Measurements from ENCODE around the gene TMEM163. TPM values are rescaled to one million over a fixed set of nuclear protein-coding genes. Genes with fewer than 3 reads are reported as not detected.

The TMEM163 gene
- total and polyA plus RNA-seq, 8 donors = 14.8 to 30.5 (median 20.5) TPM

- TF ChIP-seq CTCF (IDR thresholded peaks at IDR 0.05) = no peak
- Histone ChIP-seq H3K4me3 (no peak overlapping the region), H3K27ac (no peak overlapping the region), H3K36me3 (no peaks in the 10 kb centered on the region), H3K27me3 (no peaks in the 10 kb centered on the region), H3K4me1 (no peaks in the 10 kb centered on the region), H3K9me3 (no peaks in the 10 kb centered on the region)
- DNase-seq = no peak
- intact Hi-C loops (cut with DNase I) = no loop called here
- FAIRE-seq = no peak
- ATAC-seq = no peak
- WGBS, 2 donors = 90 to 92% methylated on average over 13 of the region's 13 CpGs
Measured at GRCh38 chr2:134550566-134551164, 168.1 kb downstream of the TMEM163 start.

GRCh38 chr2:134549104-134549503, 169.7 kb downstream of the TMEM163 start:
- no peak for TF ChIP-seq CTCF (IDR thresholded peaks at IDR 0.05)
- WGBS, 2 donors = 87 to 90% methylated on average over 3 of the region's 3 CpGs
- Histone ChIP-seq H3K36me3 (no peaks in the 10 kb centered on the region), H3K4me3 (no peak overlapping the region), H3K4me1 (no peaks in the 10 kb centered on the region), H3K9me3 (no peaks in the 10 kb centered on the region), H3K27me3 (no peaks in the 10 kb centered on the region), H3K27ac (no peak overlapping the region)
- DNase-seq = no peak
- no peak for FAIRE-seq
- intact Hi-C loops (cut with DNase I) = no loop called here
- ATAC-seq = peak in 2 of 4 donors; percentile 17 to 46

GRCh38 chr2:134540990-134541389, 177.8 kb downstream of the TMEM163 start:
- ATAC-seq (peak in 2 of 4 donors; percentile 46 to 57), FAIRE-seq (no peak), DNase-seq (no peak)
- intact Hi-C loops (cut with DNase I) = no loop called here
- TF ChIP-seq CTCF (IDR thresholded peaks at IDR 0.05) = no peak
- H3K36me3 ChIP-seq = no peaks in the 10 kb centered on the region
- H3K27me3 ChIP-seq = no peaks in the 10 kb centered on the region
- H3K9me3 ChIP-seq = no peaks in the 10 kb centered on the region
- no peak overlapping the region for H3K4me3 ChIP-seq
- H3K4me1 ChIP-seq = no peaks in the 10 kb centered on the region
- H3K27ac ChIP-seq = no peak overlapping the region

- 86 to 93% methylated on average over 5 of the region's 5 CpGs for WGBS, 2 donors
- DNase-seq (no peak), FAIRE-seq (no peak), ATAC-seq (no peak)
- H3K27ac ChIP-seq = no peak overlapping the region
- TF ChIP-seq CTCF (IDR thresholded peaks at IDR 0.05) = no peak
- no peaks in the 10 kb centered on the region for H3K36me3 ChIP-seq
- H3K4me3 ChIP-seq = no peak overlapping the region
- H3K4me1 ChIP-seq = no peaks in the 10 kb centered on the region
- intact Hi-C loops (cut with DNase I) = no loop called here
- H3K27me3 ChIP-seq = no peaks in the 10 kb centered on the region
- no peaks in the 10 kb centered on the region for H3K9me3 ChIP-seq
Measured at GRCh38 chr2:134539981-134540380, 178.8 kb downstream of the TMEM163 start.

GRCh38 chr2:134537702-134538101, 181.1 kb downstream of the TMEM163 start:
- 66 to 80% methylated on average over 4 of the region's 4 CpGs for WGBS, 2 donors
- Histone ChIP-seq H3K9me3 (no peaks in the 10 kb centered on the region), H3K27ac (no peak overlapping the region)

More at GRCh38 chr2:134537702-134538101, 181.1 kb downstream of the TMEM163 start:
- ATAC-seq (no peak), FAIRE-seq (no peak), DNase-seq (no peak)
- intact Hi-C loops (cut with DNase I) = no loop called here
- no peaks in the 10 kb centered on the region for H3K4me1 ChIP-seq
- no peak overlapping the region for H3K4me3 ChIP-seq
- no peaks in the 10 kb centered on the region for H3K36me3 ChIP-seq
- no peak for TF ChIP-seq CTCF (IDR thresholded peaks at IDR 0.05)
- H3K27me3 ChIP-seq = no peaks in the 10 kb centered on the region
